NCI-H345 treated with DMSO at 0.1 percent for 48 hours (cell line): Measurements from ENCODE around the gene ARID5B.

Source experiments
- DNase-seq: peaks from one replicate; lab custom pipeline; 2025; ENCODE audit not compliant: unreplicated experiment; lab: John Stamatoyannopoulos, UW

The ARID5B gene

GRCh38 chr10:62010366-62010765 lies 108.9 kb downstream of the ARID5B start:
- DNase-seq, result no peak

- DNase-seq, result no peak
Observed at GRCh38 chr10:62011558-62011957, 110.1 kb downstream of the ARID5B start.

- DNase-seq, result no peak
Observed at GRCh38 chr10:62012318-62012717, 110.8 kb downstream of the ARID5B start.

GRCh38 chr10:62014510-62014909 lies 113.0 kb downstream of the ARID5B start:
- no peak for DNase-seq

- DNase-seq, result no peak
Observed at GRCh38 chr10:62015994-62016393, 114.5 kb downstream of the ARID5B start.

GRCh38 chr10:62016623-62017490 lies 115.4 kb downstream of the ARID5B start:
- DNase-seq, result no peak

GRCh38 chr10:62017491-62017870 lies 116.0 kb downstream of the ARID5B start:
- no peak for DNase-seq

GRCh38 chr10:62018131-62018911 lies 116.8 kb downstream of the ARID5B start:
- no peak for DNase-seq

- no peak for DNase-seq
Observed at GRCh38 chr10:62019013-62019684, 117.7 kb downstream of the ARID5B start.

- DNase-seq, result no peak
Observed at GRCh38 chr10:62019685-62020359, 118.3 kb downstream of the ARID5B start.

GRCh38 chr10:62021128-62021665 lies 119.7 kb downstream of the ARID5B start:
- DNase-seq, result no peak

GRCh38 chr10:62021978-62022802 lies 120.7 kb downstream of the ARID5B start:
- no peak for DNase-seq

- DNase-seq, result no peak
Observed at GRCh38 chr10:62022830-62023229, 121.3 kb downstream of the ARID5B start.

- no peak for DNase-seq
Observed at GRCh38 chr10:62023329-62023728, 121.8 kb downstream of the ARID5B start.

GRCh38 chr10:62024026-62024701 lies 122.7 kb downstream of the ARID5B start:
- DNase-seq, result no peak

- no peak for DNase-seq
Observed at GRCh38 chr10:62025134-62025794, 123.8 kb downstream of the ARID5B start.

- no peak for DNase-seq
Observed at GRCh38 chr10:62025901-62026879, 124.7 kb downstream of the ARID5B start.
